Lung (tissue), 12 donors: ENCODE measurements around the gene CTNNBL1. TPM values are rescaled to one million over a fixed set of nuclear protein-coding genes. Genes with fewer than 3 reads are reported as not detected.
"Not testable (repeated sequence)": the region's sequence is repeated elsewhere in the genome, so short reads cannot be mapped to it uniquely, and the experiment has no call there.

Experiments used
- ATAC-seq: fragments of 200-7000 bp; cut with Tn5 transposase; one replicate; pipeline ENCODE4 v1.9.1; 2020; ENCODE audit warnings: moderate number of reproducible peaks; ENCODE audit not compliant: insufficient read depth, low FRiP score
- DNase-seq, 3 donors: peaks; one replicate each; pipeline ENCODE4 v3.0.0-alpha.2; 2013 to 2017
- H3K27ac ChIP-seq, 2 donors: one replicate each; pipeline ENCODE4 v1.5.1; 2013; ENCODE audit warnings: mild to moderate bottlenecking in 2 of 2, moderate library complexity in 2 of 2, control low read depth in 1 of 2, inconsistent platforms in 1 of 2, low read depth in 1 of 2, low read length in 1 of 2
- H3K27me3 ChIP-seq, 3 donors: one replicate each; pipeline ENCODE4 v1.5.1; 2013; ENCODE audit warnings: low read length in 2 of 3; ENCODE audit not compliant: control insufficient read depth in 3 of 3, insufficient read depth in 3 of 3
- H3K36me3 ChIP-seq, 4 donors: one replicate each; pipeline ENCODE4 v1.5.1; 2013; ENCODE audit warnings: low read length in 4 of 4, mild to moderate bottlenecking in 1 of 4, moderate library complexity in 1 of 4; ENCODE audit not compliant: control insufficient read depth in 4 of 4, insufficient read depth in 4 of 4
- H3K4me1 ChIP-seq, 5 donors: one replicate each; pipeline ENCODE4 v1.5.1; 2013; ENCODE audit warnings: low read length in 5 of 5, mild to moderate bottlenecking in 2 of 5, moderate library complexity in 1 of 5; ENCODE audit not compliant: control insufficient read depth in 5 of 5, insufficient read depth in 5 of 5
- H3K4me3 ChIP-seq: one replicate; pipeline ENCODE4 v1.5.1; 2013; ENCODE audit warnings: mild to moderate bottlenecking, control low read depth, moderate library complexity
- H3K9ac ChIP-seq, 2 donors: one replicate each; pipeline ENCODE4 v1.5.1; 2013; ENCODE audit warnings: low read length in 2 of 2, control low read depth in 1 of 2; ENCODE audit not compliant: insufficient read depth in 1 of 2
- H3K9me3 ChIP-seq, 4 donors: one replicate each; pipeline ENCODE4 v1.5.1; 2013; ENCODE audit warnings: low read length in 3 of 4, mild to moderate bottlenecking in 1 of 4, moderate library complexity in 1 of 4; ENCODE audit not compliant: control insufficient read depth in 4 of 4, insufficient read depth in 3 of 4
- CTCF ChIP-seq: IDR thresholded peaks from 2 replicates; pipeline ENCODE4 v1.5.1; 2012; ENCODE audit warnings: mild to moderate bottlenecking; ENCODE audit errors: control extremely low read depth, extremely low read depth
- WGBS, 2 donors: extraction: QIAGEN DNeasy Blood & Tissue Kit; methylation state at CpG; one replicate each; pipeline ENCODE4 v1.1.7; 2013; 5-methylcytosine and 5-hydroxymethylcytosine counted together
- polyA plus RNA-seq, 2 donors: library from polyadenylated mRNA; stranded (reverse); fragments of 200-250 nt; gene quantifications; one replicate each; pipeline ENCODE4 v1.2.1, GENCODE V29; 2013
- total RNA-seq, 2 donors: library from RNA; depleted of rRNA in 1 of 2; stranded (reverse); fragments of >200 nt in 1 of 2; gene quantifications; one replicate each; pipeline ENCODE4 v1.2.1, GENCODE V29; 2014 to 2021
- donor health status: control.
- donor health status: control.
- donor health status: Bipolar disorder and iron deficiency.
- donor health status: healthy.
- donor health status: DM: yes; HTN: yes; CAD: no.

CTNNBL1 gene
- total and polyA plus RNA-seq, 4 donors, result 38.9 to 53.1 (median 49.2) TPM

GRCh38 chr20:37697314-37697713, 3.5 kb downstream of the CTNNBL1 start:
- Histone ChIP-seq H3K27ac (no peak overlapping the region), H3K4me3 (no peak overlapping the region), H3K36me3 (no peaks in the 10 kb centered on the region), H3K9ac (no peak overlapping the region), H3K9me3 (no peaks in the 10 kb centered on the region), H3K27me3 (no peaks in the 10 kb centered on the region), H3K4me1 (peaks cover 4 to 33% (median 6%) of the 10 kb centered on the region in 5 donors)
- no peak for TF ChIP-seq CTCF
- DNase-seq, result no peak
- ATAC-seq, result no peak
- WGBS, 2 donors, result 61 to 84% methylated on average over 4 of the region's 4 CpGs

GRCh38 chr20:37699202-37699601, 5.4 kb downstream of the CTNNBL1 start:
- Histone ChIP-seq H3K9me3 (no peaks in the 10 kb centered on the region), H3K36me3 (no peaks in the 10 kb centered on the region), H3K9ac (no peak overlapping the region), H3K27ac (no peak overlapping the region), H3K4me3 (no peak overlapping the region), H3K27me3 (no peaks in the 10 kb centered on the region), H3K4me1 (peaks cover 4 to 33% (median 7%) of the 10 kb centered on the region in 5 donors)
- WGBS, 2 donors, result 56 to 81% methylated on average over 2 of the region's 2 CpGs
- no peak for TF ChIP-seq CTCF
- no peak for ATAC-seq
- DNase-seq, result no peak

- peaks cover 0 to 29% (median 4%) of the 10 kb centered on the region in 5 donors for H3K4me1 ChIP-seq
- H3K4me3 ChIP-seq, result no peak overlapping the region
- DNase-seq (no peak), ATAC-seq (no peak)
- 94 to 99% methylated on average over 4 of the region's 4 CpGs for WGBS, 2 donors
- H3K27ac ChIP-seq, result peak overlapping the region in 1 of 2 donors; percentile 21
- H3K9ac ChIP-seq, result no peak overlapping the region
- H3K27me3 ChIP-seq, result no peaks in the 10 kb centered on the region
- no peak for TF ChIP-seq CTCF
- H3K9me3 ChIP-seq, result no peaks in the 10 kb centered on the region
- no peaks in the 10 kb centered on the region for H3K36me3 ChIP-seq
Observed at GRCh38 chr20:37700301-37700700, 6.5 kb downstream of the CTNNBL1 start.

- not testable (repeated sequence) for DNase-seq, H3K36me3 ChIP-seq, H3K9ac ChIP-seq, H3K27me3 ChIP-seq, H3K4me3 ChIP-seq, H3K27ac ChIP-seq, H3K9me3 ChIP-seq, ATAC-seq
- 44 to 70% methylated on average over 17 of the region's 17 CpGs for WGBS, 2 donors
- peaks cover 0 to 27% (median 0%) of the 10 kb centered on the region in 5 donors for H3K4me1 ChIP-seq
Observed at GRCh38 chr20:37701676-37702075, 7.8 kb downstream of the CTNNBL1 start.
